Cardiac muscle cell (in vitro differentiated cells and primary cell): Measurements from ENCODE around the gene TMEM108. TPM values are rescaled to one million over a fixed set of nuclear protein-coding genes. Genes with fewer than 3 reads are reported as not detected.

Source experiments
- DNase-seq, 2 donors: peaks; one replicate each; pipeline versions ENCODE4 v3.0.0 to v3.0.0-alpha.2; 2010 to 2017; ENCODE audit warnings: low read depth in 1 of 2, low spot score in 1 of 2
- H3K27ac ChIP-seq: fragments of 200-600 bp; sonication (generic); 2 replicates; pipeline ENCODE4 v1.5.1; 2016
- H3K27me3 ChIP-seq: fragments of 200-600 bp; sonication (generic); 2 replicates; pipeline ENCODE4 v1.6.0; 2016; ENCODE audit warnings: control low read depth
- H3K36me3 ChIP-seq: fragments of 200-600 bp; sonication (generic); 2 replicates; pipeline ENCODE4 v1.5.1; 2016; ENCODE audit warnings: control low read depth
- H3K4me1 ChIP-seq: fragments of 200-600 bp; sonication (generic); 2 replicates; pipeline ENCODE4 v1.8.1; 2017; ENCODE audit warnings: low read depth, mild to moderate bottlenecking, mixed run types
- H3K4me3 ChIP-seq: fragments of 200-600 bp; sonication (generic); 2 replicates; pipeline ENCODE4 v1.5.1; 2016; ENCODE audit warnings: mild to moderate bottlenecking
- H3K9me3 ChIP-seq: fragments of 200-600 bp; sonication (generic); 2 replicates; pipeline ENCODE4 v1.5.1; 2017; ENCODE audit warnings: low read depth, mild to moderate bottlenecking, control low read depth
- polyA plus RNA-seq: library from polyadenylated mRNA; unstranded; fragments of >200 nt; fragmentation: Nextera tagmentation; extraction: Ambion mirVana; gene quantifications from 2 replicates; pipeline ENCODE4 v1.2.1, GENCODE V29; 2016
- total RNA-seq: library from RNA; depleted of rRNA; stranded (reverse); fragments of >200 nt; gene quantifications from 2 replicates; pipeline ENCODE4 v1.2.3, GENCODE V29; 2016
- TF ChIP-seq, protein P1 (sequence below): IDR thresholded peaks from 2 replicates; pipeline ENCODE4 v1.5.1; 2012; ENCODE audit warnings: low read depth, mild to moderate bottlenecking, low read length

TMEM108 gene
- total and polyA plus RNA-seq, 2 experiments from 2014 or later: 1.0 to 1.6 TPM

DNA sequence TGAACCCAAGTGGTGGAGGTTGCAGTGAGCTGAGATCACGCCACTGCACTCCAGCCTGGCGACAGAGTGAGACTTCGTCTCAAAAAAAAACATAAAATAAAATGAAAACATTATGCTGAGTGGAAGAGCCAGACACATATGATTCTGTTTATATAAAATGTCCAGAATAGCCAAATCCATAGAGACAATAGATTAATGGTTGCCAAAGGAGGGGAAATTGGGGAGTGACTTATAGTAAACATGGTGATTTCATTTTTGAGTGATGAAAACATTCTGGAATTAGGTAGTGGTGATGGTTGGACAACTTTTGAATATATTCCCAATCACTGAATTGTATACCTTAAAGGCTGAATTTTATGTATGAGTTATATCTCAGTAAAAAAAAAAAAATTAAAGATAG lies 189.6 kb downstream of the TMEM108 start:
- H3K9me3 ChIP-seq: no peaks in the 10 kb centered on the region
- H3K27ac ChIP-seq: no peak overlapping the region
- H3K4me3 ChIP-seq: no peak overlapping the region
- TF ChIP-seq, protein P1, sequence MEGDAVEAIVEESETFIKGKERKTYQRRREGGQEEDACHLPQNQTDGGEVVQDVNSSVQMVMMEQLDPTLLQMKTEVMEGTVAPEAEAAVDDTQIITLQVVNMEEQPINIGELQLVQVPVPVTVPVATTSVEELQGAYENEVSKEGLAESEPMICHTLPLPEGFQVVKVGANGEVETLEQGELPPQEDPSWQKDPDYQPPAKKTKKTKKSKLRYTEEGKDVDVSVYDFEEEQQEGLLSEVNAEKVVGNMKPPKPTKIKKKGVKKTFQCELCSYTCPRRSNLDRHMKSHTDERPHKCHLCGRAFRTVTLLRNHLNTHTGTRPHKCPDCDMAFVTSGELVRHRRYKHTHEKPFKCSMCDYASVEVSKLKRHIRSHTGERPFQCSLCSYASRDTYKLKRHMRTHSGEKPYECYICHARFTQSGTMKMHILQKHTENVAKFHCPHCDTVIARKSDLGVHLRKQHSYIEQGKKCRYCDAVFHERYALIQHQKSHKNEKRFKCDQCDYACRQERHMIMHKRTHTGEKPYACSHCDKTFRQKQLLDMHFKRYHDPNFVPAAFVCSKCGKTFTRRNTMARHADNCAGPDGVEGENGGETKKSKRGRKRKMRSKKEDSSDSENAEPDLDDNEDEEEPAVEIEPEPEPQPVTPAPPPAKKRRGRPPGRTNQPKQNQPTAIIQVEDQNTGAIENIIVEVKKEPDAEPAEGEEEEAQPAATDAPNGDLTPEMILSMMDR: no peak
- H3K4me1 ChIP-seq: no peaks in the 10 kb centered on the region
- H3K36me3 ChIP-seq: no peaks in the 10 kb centered on the region
- DNase-seq: no peak
- no peaks in the 10 kb centered on the region for H3K27me3 ChIP-seq

DNA sequence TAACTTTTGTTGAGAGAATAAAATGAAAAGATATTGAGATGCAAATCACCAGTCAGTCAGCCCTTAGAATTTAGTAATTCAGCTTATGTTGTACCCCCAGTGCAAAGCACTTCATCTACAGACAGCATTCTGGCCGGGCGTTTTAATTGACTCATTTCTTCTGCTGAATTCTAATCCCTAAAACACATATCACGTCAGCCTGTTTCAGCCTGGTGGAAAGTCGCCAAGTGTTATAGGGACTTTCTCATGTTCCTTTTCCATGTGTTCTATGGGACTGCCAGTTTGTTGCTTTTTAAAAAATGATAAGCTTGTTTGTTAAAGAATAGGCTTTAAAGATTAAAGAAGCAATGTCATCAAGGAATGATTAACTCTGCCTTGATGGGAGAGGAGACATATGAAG lies 192.0 kb downstream of the TMEM108 start:
- Histone ChIP-seq H3K4me3 (no peak overlapping the region), H3K27ac (no peak overlapping the region), H3K36me3 (no peaks in the 10 kb centered on the region), H3K27me3 (no peaks in the 10 kb centered on the region), H3K4me1 (no peaks in the 10 kb centered on the region), H3K9me3 (no peaks in the 10 kb centered on the region)
- TF ChIP-seq, protein P1: no peak
- peak in 1 of 2 donors; percentile 18 for DNase-seq

DNA sequence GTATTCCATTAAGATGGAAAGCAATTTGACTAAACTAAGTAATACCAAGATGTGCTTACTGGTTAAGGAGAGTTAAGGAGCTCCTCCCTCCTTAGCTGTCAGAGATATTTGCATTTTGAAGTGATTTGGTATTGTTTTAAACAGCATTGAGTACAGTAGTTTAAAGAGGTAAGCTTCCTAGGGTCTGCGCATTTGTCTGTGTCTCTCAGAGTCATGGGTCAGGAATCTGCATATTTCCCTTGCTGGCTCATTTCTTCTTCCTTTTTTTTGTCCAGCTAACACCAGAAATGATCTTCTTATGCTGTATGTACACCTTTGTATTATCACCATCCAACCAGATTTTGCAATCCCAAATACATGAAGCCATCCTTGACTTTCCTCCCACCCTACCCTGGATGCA lies 198.7 kb downstream of the TMEM108 start:
- no peak for DNase-seq
- no peak overlapping the region for H3K27ac ChIP-seq
- no peaks in the 10 kb centered on the region for H3K4me1 ChIP-seq
- H3K9me3 ChIP-seq: no peaks in the 10 kb centered on the region
- H3K4me3 ChIP-seq: no peak overlapping the region
- TF ChIP-seq, protein P1: no peak
- H3K27me3 ChIP-seq: no peaks in the 10 kb centered on the region
- H3K36me3 ChIP-seq: no peaks in the 10 kb centered on the region

DNA sequence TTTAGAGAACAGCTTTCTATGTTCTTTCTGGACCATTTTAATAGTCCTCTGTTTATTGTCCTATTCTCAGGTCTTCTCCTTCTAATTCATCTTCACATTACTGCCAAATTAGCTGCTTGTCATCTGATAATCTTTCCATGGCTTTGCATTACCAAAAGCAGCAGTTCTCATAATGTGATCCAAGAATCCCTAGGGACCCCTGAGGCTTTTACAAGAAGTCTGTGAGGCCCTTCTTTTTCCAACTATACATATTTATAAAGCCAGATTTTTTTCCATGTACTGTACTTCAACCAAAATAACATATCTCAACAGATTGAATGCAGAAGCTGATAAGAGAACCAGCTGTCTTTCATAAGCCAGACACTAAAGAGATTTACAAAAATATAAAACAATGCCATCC lies 199.2 kb downstream of the TMEM108 start:
- TF ChIP-seq, protein P1: no peak
- no peak overlapping the region for H3K27ac ChIP-seq
- no peak overlapping the region for H3K4me3 ChIP-seq
- H3K4me1 ChIP-seq: no peaks in the 10 kb centered on the region
- DNase-seq: peak in 1 of 2 donors; percentile 51
- no peaks in the 10 kb centered on the region for H3K27me3 ChIP-seq
- H3K9me3 ChIP-seq: no peaks in the 10 kb centered on the region
- H3K36me3 ChIP-seq: no peaks in the 10 kb centered on the region

DNA sequence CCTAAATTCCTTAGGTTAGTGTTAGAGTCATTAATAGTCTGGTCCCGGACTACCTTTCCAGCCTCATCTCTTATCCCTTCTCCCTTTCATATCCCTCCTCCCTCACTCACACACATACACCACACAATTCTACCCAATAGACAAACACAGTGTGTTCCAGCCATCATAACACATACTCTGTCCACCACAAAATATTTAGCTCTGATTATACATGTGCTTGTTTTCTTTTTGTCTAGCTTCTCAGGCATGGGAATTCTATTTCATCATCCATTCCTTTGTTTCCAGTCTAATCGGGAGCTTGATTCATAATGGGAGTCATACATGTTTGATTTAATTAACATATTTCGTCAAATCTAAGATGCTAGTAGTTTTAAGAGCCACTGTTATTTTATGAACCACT lies 199.8 kb downstream of the TMEM108 start:
- Histone ChIP-seq H3K36me3 (no peaks in the 10 kb centered on the region), H3K27me3 (no peaks in the 10 kb centered on the region), H3K9me3 (no peaks in the 10 kb centered on the region), H3K27ac (no peak overlapping the region), H3K4me3 (no peak overlapping the region), H3K4me1 (no peaks in the 10 kb centered on the region)
- TF ChIP-seq, protein P1: no peak
- DNase-seq: peak in 1 of 2 donors; percentile 74

DNA sequence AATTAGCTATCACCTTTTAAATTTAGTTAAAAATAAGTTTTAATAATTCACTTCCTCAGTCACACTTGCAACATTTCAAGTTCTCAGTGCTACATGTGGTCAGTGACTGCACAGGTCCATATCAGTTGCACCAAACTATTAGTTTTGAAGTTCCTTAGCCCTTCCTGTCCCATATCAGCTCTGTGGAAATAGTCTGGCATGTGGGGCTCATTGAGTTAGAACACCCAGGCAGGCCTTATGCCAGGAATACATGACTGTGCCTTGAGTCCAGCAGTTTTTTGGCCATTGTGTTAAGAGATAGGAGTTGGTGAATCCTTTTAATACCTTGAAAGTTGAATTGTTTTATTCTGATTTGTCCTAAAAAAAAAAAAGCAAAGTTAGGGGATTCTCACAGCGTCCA lies 207.9 kb downstream of the TMEM108 start:
- no peaks in the 10 kb centered on the region for H3K36me3 ChIP-seq
- no peaks in the 10 kb centered on the region for H3K27me3 ChIP-seq
- peak in 1 of 2 donors; percentile 61 for DNase-seq
- no peaks in the 10 kb centered on the region for H3K9me3 ChIP-seq
- no peaks in the 10 kb centered on the region for H3K4me1 ChIP-seq
- H3K27ac ChIP-seq: no peak overlapping the region
- TF ChIP-seq, protein P1: no peak
- no peak overlapping the region for H3K4me3 ChIP-seq
